HG03571 (cell line): Measurements from ENCODE around the gene TLDC2.
A peak's percentile ranks its signal among the peaks of the same experiment; 100 is the strongest.
"Not testable (repeated sequence)": the region's sequence is repeated elsewhere in the genome, so short reads cannot be mapped to it uniquely, and the experiment has no call there.

Experiments
- ATAC-seq: cut with Tn5 transposase; IDR thresholded peaks from one replicate; pipeline ENCODE4 v1.9.1; 2021; ENCODE audit not compliant: unreplicated experiment

The TLDC2 gene

DNA sequence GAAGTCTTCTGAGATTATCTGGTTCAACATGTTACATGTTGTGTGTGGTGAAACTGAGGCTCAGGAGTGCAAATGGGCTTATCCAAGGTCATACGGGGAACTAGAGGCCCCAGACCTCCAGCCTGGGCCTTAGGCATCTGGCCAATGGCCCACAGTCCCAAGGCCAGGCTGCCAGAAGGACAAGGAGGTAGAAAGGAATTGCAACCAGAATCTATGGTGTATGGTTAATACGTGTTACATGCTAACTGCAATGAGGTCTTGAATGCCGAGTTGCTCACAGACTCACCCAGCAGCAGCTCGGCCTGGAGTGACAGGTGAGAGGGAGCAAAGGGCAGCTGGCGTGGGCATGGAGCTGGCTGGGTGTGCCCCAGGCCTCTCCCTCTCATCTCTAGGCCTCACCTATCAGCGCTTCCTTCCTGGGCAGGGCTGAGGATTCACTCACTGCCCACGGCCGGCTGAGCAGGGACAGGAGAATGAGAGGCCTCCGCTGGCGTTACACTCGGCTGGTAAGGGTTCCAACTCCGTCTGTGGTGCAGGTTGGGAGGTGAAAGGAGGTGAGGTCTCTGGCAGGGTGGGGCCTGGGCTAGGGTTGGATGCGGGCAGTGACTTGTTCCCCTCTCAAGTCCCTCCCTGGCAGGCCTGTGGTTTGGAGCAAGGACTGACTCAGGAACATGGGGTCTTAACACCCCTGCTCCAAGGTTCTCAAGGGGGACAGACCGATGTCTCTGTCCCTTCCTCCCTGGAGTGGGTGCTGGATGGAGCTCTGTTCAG is at the start of gene TLDC2:
Gene TLDC2 (plus strand): TSS at position 437 of the 771 bp plus-strand sequence. CDS start 37 bp downstream, at position 474.
- no peak for ATAC-seq

DNA sequence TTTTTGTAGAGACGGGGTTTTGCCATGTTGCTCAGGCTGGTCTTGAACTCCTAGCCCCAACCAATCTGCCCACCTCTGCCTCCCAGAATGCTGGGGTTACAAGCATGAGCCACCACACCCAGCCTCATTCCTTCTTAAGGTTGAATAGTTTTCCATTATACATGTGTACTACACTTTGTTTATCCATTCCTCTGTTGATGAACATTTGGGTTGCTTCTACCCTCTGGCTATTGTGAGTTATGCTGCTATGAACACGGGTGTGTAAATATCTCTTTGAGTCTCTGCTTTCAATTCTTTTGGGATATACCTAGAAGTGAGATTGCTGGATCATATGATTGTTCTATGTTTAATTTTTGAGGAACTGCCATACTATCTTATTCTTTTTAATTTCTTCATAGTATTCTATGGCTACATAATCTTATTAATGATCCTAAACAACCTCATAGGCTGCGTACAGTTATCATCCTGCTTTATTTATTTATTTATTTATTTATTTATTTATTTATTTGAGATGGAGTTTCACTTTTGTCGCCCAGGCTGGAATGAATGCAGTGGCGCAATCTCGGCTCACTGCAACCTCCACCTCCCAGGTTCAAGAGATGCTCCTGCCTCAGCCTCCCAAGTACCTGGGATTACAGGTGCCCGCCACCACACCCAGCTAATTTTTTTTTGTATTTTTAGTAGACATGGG is 49.2 kb upstream of the TLDC2 start:
- ATAC-seq: no peak

DNA sequence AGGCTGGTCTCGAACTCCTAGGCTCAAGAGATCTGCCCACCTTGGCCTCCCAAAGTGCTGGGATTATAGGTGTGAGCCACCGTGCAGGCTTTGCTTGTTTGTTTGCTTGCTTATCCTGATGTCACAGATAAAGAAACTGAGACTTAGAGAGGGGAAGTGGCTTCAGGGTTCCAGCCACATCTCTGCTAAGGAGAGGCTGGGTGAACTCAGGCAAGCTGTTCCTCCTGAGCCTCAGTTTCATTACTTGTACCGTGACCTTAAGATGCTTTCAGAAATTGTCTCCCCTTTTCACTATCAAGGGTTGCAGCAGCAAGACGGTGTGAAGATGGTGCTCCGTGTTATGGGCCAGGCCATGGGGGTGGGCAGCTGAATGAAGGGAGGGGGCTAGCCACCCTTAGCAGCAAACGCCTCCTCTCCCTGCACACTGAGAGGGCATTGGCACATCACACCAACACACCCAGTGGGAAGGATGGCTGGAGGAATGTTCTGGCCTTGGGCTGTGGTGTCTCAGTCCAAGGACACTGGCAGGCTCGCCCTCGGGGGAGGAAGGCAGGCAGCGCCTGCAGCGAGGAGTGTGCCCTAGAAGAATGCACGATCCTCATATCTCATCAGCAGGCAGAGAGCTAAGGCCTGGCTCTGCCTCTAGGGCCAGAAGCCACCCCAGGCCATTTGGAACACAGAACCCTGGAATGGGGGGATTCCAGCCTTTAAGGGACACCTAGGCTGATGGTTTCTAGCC is 48.2 kb upstream of the TLDC2 start:
- peak; percentile 85 for ATAC-seq

DNA sequence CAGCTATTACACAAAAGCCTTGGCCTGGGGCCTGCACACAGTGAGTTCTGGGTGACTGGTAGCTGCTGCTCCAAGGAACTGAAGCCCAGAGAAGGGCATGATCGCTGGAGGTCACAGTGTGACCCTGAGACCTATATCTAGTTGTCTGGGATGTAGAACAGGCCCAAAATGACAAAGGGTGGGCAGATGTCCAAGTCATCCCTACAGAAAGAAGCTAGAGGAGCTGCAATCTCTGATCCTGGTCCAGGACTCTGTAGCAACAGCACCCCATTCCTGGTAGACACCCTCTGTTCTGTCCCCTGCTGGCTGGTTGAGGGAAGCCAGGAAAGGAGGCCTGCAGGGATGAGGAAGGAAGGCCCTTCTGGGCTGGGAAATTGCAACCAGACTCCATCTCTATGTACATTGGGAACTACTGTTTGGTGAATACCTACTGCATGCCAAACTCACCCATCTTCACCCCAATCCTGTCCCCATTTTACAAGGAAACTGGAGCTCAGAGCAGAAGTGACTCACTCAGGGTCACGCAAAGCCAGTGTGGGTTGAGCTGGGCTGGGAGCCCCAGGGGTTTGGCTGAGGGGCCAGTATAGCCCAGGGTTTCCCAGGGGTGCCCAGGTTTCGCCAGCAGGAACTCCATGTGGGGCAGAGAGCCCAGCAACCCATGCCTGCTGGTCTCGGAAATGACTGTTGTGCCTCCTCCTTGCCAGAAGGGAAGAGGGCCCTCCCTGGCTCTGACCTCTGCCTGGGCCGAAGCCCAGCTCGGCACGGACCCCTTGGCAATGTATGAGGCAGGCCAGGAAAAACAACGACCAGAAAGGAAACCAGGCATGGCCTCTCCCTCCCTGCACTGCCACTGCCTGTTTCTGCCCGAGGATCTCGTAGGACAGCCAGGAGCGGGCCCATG is 44.9 kb upstream of the TLDC2 start:
- no peak for ATAC-seq

DNA sequence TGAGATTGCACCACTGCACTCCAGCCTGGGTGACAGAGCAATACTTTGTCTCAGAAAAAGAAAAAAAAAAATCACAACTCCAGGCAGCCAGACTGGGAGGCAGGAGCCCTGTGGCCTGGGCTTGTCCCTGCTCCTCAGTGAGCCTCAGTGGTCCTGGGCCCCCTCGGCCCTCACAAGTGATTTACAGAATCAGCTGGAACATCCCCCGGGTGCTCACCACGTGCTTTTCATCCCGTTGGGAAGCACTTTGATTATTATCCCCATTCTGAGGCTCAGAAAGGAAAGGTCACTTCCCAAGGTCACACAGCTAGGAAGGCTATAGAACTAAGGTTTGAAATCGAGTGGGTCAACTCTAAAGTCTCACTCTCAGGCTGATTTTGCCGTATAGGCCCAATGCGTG is 43.1 kb upstream of the TLDC2 start:
- no peak for ATAC-seq

DNA sequence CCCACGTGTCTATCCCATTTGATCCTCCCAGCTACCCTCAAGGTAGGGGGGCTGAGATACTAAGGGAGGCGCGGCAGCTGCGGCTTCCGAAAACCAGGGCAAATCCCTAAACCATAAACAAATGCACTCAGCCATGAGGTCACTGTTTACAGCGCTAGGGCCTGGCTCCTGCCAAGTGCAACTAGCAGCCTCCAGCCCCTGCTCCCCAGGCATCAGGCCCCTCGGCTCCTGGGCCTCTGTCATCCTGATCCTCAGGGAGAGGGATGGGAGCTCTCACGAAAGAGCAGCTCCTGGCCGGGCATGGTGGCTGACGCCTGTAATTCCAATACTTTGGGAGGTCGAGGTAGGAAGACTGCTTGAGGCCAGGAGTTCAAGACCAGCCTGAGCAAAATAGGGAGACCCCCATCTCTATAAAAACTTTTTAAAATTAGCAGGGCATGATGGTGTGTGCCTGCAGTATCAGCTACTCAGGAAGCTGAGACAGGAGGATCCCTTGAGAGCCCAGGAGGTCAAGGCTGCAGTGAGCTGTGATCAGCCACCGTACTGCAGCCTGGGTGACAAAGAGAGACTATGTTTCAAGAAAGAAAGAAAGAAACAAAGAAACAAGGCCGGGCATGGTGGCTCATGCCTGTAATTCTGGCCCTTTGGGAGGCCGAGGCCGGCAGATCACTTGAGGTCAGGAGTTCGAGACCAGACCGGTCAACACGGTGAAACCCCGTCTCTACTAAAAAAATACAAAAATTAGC is 42.5 kb upstream of the TLDC2 start:
- ATAC-seq: no peak

DNA sequence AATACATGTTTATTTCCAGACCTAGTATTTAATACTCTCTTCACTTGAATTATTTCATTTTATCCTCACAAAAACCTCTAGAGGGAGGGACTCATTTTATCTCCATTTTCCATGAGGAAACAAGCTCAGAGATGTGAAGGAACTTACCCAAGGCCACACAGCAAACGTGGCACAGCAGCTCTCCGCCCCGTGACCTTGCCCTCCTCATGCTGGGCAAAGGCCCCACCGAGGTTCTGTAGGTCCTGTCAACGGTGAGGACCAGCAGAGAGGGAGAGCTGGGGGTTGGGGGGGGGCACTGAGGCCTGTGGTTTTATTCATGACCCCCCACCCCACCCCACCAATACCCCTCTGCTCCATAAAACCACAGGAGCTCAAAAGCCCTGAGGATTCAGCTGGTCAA is 40.9 kb upstream of the TLDC2 start:
- ATAC-seq: no peak

DNA sequence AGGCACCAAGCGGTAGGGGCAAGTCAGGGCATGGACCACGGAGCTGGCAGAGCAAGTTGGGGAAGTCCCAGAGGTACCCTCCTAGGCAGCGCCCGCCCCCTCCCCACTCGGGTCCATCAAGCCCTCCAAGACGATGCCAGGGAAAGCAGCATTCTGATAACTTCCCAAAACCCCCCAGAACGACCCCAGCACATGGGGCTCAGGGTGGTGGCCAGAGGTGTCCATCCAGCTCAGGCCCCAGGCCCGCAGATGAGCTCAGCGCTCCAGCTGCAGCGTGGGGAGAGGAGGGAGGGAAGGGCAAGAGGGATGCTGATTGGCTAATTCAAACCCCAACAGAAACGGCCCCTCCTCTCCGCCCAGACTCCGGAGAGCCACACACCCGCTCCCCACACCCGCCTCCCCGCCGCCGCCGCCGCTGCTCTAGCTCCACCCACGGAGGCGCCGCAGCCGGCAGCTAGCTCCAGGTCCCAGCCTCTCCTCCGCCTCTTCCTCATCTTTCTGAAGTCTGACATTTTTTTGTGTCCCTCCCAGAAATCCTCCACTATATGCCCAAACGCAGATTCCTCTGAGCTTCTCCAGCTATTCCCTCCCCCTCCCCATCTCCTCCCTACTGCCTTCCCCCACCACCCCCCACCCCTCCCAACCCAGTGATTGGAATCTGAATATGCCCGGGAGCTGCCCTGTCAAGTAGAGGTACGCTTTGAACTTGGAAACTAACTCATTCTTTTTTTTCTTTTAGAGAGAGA is 40.3 kb upstream of the TLDC2 start:
- ATAC-seq: peak; percentile 62

DNA sequence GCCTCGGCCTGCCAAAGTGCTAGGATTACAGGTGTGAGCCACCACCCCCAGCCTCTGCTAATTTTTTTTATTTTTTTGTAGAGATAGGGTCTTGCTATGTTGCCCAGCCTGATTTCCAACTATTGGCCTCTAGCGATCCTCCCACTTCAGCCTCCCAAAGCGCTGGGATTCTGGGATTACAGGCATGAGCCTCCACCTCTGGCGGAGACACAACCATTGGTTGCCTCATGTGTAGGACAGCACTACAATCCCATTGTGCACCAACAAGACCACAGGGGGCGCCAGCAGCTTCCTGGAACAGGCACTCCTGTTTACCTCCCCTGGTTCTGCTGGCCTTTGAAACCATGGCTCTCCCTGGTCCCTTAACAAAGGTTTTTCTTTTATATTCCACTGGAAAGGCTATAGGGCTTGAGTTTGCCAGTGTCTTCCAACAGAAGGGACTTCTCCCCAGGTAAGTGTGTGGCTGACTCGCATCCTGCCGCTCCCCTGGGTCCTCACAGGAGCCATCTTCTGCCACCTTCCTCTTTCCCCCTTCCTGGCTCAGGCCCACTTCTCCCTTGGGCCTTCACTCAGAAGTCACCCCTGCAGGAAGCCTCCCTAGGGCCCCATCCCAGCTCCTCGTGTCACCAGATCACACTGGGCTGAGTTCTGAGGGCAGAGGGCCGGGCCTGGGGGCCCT is 39.2 kb upstream of the TLDC2 start:
- ATAC-seq: no peak

DNA sequence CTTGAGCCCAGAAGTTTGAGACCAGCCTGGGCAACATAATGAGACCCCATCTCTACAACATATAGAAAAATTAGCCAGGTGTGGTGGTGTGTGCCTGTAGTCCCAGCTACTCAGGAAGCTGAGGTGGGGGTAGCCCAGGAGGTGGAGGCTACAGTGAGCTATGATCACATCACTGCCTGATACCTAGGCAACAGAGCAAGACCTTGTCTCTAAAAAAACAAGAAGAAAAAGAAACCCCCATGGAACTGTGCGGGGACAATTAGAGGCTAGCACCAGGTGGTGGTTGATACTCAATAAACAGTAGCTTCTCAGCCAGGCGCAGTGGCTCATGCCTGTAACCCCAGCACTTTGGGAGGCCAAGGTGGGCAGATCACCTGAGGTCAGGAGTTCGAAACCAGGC is 37.6 kb upstream of the TLDC2 start:
- ATAC-seq: not testable (repeated sequence)

DNA sequence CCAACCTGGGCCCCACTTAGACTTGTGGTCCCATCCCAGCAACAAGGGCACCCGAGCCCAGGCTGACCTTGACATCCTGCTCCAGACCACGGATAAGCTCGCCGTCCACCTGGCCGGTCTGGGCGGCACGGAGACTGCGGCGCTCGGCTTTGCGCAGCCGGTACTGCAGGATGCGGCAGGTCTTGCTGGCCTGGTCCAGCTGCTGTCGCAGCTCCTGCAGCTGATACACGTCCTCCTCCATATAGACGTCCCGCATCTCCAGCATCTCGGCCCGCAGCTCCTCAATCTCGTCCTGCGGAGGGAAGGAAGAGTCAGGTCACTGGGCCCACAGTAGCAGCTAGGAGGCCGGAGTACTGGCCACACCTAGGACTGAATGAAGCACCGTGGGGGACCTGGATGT is 36.8 kb upstream of the TLDC2 start:
- ATAC-seq: no peak

DNA sequence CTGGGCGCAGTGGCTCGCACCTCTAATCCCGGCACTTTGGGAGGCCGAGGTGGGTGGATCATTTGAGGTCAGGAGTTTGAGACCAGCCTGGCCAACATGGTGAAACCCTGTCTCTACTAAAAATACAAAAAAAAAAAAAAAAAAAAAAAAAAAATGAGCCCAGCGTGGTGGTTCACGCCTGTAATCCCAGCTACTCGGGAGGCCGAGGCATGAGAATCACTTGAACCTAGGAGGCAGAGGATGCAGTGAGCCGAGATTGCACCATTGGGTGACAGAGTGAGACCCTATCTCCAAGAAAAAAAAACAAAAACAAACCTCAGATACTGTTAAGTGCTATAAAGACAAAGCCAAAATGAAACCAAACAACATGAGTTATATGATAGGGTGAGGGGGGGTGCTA is 34.9 kb upstream of the TLDC2 start:
- ATAC-seq: not testable (repeated sequence)

DNA sequence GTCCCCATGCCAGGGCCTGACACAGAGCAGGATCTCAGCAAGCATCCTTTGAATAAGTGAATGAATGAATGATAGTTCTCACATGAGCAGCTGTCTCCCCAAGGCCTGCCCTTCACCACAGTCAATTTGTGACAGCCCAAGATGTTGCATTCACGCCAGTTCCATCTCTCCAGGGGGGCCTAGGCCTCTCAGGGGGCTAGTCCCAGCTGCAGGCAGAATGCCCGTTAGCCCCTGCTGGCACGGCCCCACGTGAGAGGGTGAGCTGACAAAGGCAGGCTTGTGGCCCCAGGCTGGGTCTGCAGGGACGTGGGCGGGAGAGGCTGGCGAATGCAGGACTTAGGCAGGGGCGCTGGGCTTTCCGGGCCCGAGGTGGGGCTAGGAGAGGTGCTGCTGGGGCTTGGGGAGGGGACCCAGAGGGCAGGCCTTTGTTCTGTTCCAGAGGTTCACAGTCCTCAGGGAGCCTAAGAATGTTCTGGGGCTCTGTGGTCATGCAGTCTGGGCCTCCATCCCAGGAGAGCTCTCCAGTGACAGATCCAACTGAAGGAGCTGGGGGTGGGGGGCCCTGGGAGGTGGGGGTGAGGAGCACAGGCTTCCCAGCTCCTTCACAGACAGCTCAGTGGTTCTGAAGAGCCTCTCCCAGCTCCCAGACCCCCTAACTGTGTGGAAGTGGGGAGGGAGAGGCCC is 30.5 kb upstream of the TLDC2 start:
- ATAC-seq: peak; percentile 6

DNA sequence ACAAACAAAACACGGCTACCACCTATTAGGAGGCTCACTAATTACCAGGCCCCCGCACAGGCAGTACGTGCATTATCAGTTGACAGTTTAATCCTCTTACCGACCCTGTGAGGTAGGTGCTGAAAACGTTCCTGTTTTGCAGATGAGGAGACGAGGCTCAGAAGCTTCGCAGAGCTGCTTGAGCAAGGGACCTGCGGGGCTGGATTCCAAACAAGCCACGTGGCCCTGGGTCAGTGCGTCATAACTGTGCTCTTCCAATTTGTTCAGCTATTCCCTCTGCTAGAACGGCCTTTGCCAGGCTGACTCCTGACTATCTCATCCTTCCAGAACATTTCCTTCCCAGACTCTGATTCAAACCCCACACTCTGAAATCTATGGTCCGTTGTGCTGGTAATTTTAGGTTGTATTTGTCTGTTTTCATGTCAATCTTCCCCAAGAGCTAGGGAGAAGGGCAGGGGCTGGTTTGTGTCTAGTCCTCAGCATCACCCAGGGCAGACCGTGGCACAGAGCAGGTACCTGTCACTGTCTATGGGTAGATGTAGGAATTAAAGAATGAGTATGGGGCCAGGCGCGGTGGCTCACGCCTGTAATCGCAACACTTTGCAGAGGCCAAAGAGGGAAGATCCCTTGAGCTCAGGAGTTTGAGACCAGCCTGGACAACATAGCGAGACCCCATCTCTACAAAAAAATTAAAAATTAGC is 28.8 kb upstream of the TLDC2 start:
- no peak for ATAC-seq

DNA sequence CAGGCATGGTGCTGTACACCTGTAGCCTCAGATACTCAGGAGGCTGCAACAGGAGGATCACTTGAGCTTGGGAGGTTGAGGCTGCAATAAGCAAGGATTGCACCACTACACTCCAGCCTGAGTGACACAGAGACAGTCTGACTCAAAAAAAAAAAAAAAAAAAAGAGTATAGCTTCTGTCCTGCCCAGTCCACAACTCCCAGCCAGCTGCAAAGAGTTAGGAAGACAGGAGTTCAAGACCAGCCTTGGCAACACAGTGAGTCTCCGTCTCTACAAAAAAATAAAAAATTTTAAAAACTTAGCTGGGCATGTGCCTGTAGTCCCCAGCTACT is 28.3 kb upstream of the TLDC2 start:
- no peak for ATAC-seq

DNA sequence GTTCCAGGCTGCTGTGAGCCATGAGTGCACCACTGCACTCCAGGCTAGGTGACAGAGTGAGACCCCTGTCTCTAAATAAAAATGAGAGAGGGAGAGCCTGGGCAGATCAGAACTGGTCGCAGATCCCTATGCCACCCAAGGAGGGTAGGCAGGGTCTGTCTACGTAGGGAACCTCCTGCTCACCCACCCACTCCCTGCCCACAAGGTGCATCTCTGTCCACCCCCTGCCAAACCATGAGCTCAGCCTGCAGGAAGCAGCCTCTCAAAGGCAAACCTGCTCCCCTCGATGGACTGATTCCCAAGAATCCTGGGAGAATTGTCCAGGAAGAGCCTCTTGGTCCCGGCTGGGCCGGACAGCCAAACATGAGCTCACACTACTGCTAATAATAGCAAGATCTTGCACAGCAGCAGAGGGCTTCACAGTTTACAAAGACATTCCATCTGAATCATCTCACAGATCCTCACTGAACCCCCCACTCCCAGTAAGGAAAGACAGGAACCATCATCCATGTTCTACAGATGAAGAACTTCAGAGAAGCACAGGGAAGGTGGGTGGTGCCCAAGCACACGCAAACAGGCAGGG is 27.8 kb upstream of the TLDC2 start:
- no peak for ATAC-seq

DNA sequence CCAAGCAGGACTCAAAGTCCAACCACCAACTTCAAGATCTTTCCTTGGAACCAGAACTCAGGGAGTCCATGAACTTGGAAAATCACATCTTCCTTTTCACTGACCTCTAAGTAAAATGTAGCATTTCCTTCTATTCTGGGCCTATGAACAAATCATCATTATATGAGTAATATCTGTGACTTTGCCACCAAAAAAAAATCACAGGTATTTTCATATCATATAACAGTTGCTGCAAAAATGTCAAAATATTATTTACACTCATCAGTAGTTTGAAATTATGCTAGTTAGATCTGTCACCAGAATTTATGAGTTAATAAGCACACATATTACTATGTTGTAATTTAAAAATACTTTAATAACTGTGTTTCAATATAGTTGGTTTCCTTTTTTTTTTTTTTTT is 27.3 kb upstream of the TLDC2 start:
- no peak for ATAC-seq
